A673 (cell line): ENCODE measurements around the gene PLEKHA3.

ENCODE experiments used
- EZH2 ChIP-seq: fragments of 200-600 bp; sonication (generic); IDR thresholded peaks from 2 replicates; pipeline ENCODE4 v1.6.1; 2017; ENCODE audit warnings: borderline replicate concordance, low read depth, mild to moderate bottlenecking, mixed read lengths, antibody characterized with exemption, low read length; ENCODE audit not compliant: poor library complexity, severe bottlenecking
- TF ChIP-seq, protein P1 (sequence below): fragments of 300-800, 200-600 bp; sonication (generic); conservative IDR thresholded peaks from 2 replicates; pipeline ENCODE4 v1.5.1; 2017; ENCODE audit warnings: low read depth, mild to moderate bottlenecking, antibody characterized with exemption, low read length, moderate library complexity, mixed read lengths

DNA sequence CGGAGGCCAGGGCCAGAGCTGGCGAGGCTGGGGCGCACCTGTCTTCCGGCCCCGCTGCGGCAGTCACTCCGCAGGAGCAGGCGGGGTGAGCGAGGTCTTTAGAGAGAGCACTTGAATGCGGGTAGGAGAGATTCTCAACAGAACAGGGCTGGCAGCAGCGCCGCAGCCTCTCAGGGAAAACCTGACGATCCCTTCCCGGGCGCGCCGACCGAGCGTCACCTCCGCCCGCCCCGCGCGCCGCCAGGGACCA lies 29.8 kb upstream of the PLEKHA3 start:
- TF ChIP-seq, protein P1, sequence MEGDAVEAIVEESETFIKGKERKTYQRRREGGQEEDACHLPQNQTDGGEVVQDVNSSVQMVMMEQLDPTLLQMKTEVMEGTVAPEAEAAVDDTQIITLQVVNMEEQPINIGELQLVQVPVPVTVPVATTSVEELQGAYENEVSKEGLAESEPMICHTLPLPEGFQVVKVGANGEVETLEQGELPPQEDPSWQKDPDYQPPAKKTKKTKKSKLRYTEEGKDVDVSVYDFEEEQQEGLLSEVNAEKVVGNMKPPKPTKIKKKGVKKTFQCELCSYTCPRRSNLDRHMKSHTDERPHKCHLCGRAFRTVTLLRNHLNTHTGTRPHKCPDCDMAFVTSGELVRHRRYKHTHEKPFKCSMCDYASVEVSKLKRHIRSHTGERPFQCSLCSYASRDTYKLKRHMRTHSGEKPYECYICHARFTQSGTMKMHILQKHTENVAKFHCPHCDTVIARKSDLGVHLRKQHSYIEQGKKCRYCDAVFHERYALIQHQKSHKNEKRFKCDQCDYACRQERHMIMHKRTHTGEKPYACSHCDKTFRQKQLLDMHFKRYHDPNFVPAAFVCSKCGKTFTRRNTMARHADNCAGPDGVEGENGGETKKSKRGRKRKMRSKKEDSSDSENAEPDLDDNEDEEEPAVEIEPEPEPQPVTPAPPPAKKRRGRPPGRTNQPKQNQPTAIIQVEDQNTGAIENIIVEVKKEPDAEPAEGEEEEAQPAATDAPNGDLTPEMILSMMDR: no peak
- no peak for TF ChIP-seq EZH2
